A172 (cell line): ENCODE measurements around the gene SEC61G. TPM values are rescaled to one million over a fixed set of nuclear protein-coding genes. Genes with fewer than 3 reads are reported as not detected.
A peak's percentile ranks its signal among the peaks of the same experiment; 100 is the strongest.

Experiments
- DNase-seq: peaks from one replicate; pipeline ENCODE4 v3.0.0-alpha.2; 2015; ENCODE audit warnings: low spot score
- total RNA-seq: library from RNA; depleted of rRNA; stranded (reverse); fragments of >200 nt; shearing (Covaris generic); gene quantifications from 2 replicates; pipeline ENCODE4 v1.2.3, GENCODE V29; 2014; rRNA removed

SEC61G gene
- total RNA-seq = 1,744 and 2,526 TPM in 2 replicates

GRCh38 chr7:54758702-54759592, at the start of gene SEC61G:
SEC61G (minus strand) TSS chr7:54759211; CDS start chr7:54757588, 1,623 bp downstream.
- peak; percentile 98 for DNase-seq

GRCh38 chr7:54802841-54803240, 43.8 kb upstream of the SEC61G start:
- peak; percentile 38 for DNase-seq

GRCh38 chr7:54802114-54802513, 43.1 kb upstream of the SEC61G start:
- DNase-seq = no peak

GRCh38 chr7:54799792-54800191, 40.8 kb upstream of the SEC61G start:
- DNase-seq = no peak

- no peak for DNase-seq
Observed at GRCh38 chr7:54798530-54798929, 39.5 kb upstream of the SEC61G start.

- DNase-seq = no peak
Observed at GRCh38 chr7:54796853-54797252, 37.8 kb upstream of the SEC61G start.

- no peak for DNase-seq
Observed at GRCh38 chr7:54796150-54796549, 37.1 kb upstream of the SEC61G start.

GRCh38 chr7:54792383-54792782, 33.4 kb upstream of the SEC61G start:
- DNase-seq = no peak

GRCh38 chr7:54788664-54789063, 29.7 kb upstream of the SEC61G start:
- peak; percentile 97 for DNase-seq

GRCh38 chr7:54785261-54785660, 26.2 kb upstream of the SEC61G start:
- peak; percentile 42 for DNase-seq

- DNase-seq = no peak
Observed at GRCh38 chr7:54783952-54784351, 24.9 kb upstream of the SEC61G start.

- no peak for DNase-seq
Observed at GRCh38 chr7:54782829-54783228, 23.8 kb upstream of the SEC61G start.

- no peak for DNase-seq
Observed at GRCh38 chr7:54782314-54782713, 23.3 kb upstream of the SEC61G start.

GRCh38 chr7:54781134-54781920, 22.3 kb upstream of the SEC61G start:
- no peak for DNase-seq

GRCh38 chr7:54780490-54780889, 21.5 kb upstream of the SEC61G start:
- DNase-seq = no peak

- peak; percentile 43 for DNase-seq
Observed at GRCh38 chr7:54778696-54779540, 19.9 kb upstream of the SEC61G start.

GRCh38 chr7:54778166-54778565, 19.2 kb upstream of the SEC61G start:
- peak; percentile 62 for DNase-seq

- no peak for DNase-seq
Observed at GRCh38 chr7:54774785-54775740, 16.1 kb upstream of the SEC61G start.

- peak; percentile 96 for DNase-seq
Observed at GRCh38 chr7:54773472-54774399, 14.7 kb upstream of the SEC61G start.
